ENCODE data around the gene UNC5A. TPM values are rescaled to one million over a fixed set of nuclear protein-coding genes. Genes with fewer than 3 reads are reported as not detected.

Gene UNC5A
- total RNA-seq, 1 donor from 2014 or later: 0.29 TPM

- no peak for DNase-seq (ENCODE audit: low spot score)
Observed at GRCh38 chr5:176844706-176845391, 34.5 kb downstream of the UNC5A start.

DNA sequence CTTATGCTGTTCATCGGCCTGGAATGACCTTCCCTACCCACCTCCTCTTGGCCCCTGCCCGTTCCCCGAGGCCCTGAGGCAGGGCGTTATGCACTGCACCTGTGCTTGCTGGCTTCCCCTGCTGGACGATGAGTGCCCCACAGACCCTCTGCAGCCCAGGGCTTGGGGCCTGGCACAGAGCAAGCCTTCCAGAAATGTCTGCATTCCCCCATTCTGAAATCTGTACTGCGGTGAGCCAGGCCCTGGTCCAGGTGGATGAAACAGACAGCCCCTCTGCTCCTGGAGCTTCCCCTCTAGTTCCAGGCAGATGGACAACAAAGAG, 35.0 kb downstream of the UNC5A start:
- no peak for DNase-seq (ENCODE audit: low spot score)

GRCh38 chr5:176846335-176847140, 36.2 kb downstream of the UNC5A start:
- no peak for DNase-seq (ENCODE audit: low spot score)

DNA sequence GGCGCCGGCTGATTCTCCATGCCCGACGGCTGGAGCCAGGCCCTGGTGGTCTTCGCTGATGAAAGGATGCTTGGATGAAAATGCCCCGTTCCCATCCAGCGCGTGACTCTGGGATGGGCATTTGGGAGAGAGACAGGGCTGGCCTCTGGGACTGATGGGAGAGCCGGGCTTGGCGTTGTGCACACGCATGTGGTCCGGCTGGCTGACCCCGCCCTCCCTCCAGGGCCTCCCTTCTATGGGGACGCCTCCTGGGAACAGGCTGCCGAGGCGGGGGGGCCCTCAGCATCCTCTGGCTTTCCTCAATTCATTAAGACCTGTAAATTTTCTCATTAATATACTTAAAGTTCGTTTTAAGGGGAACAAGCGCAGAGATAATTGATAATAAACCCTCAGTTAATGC, 36.8 kb downstream of the UNC5A start:
- no peak for DNase-seq (ENCODE audit: low spot score)

DNA sequence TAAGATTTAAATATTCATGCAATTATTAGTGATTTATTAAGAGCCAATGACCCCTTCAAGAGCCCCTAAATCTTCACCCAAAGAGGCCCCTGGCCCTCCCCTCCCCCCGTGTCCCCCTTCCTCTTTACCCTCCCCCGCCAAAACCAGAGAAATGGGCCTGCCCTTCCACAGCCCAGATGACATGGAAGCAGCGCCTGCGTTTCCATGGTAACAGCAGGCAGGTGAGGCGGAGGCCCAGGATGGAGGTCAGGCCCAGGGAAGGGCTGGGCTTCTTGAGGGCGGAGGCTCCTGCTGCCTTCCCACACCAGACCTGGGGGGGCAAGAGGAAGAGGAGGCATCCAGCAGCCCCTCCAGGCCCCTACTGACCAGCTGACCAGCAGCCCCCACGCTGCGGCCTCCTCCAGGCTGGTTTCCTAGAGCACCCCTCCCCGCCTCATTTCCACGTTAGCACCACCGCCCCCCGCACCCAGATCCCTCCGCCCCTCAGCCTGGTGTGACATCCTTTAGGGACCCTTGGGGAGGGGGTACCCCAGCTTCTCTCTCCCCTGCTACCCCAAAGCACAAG, 37.4 kb downstream of the UNC5A start:
- no peak for DNase-seq (ENCODE audit: low spot score)

GRCh38 chr5:176848651-176849050, 38.3 kb downstream of the UNC5A start:
- DNase-seq (ENCODE audit: low spot score): no peak

- no peak for DNase-seq (ENCODE audit: low spot score)
Observed at GRCh38 chr5:176849611-176850227, 39.4 kb downstream of the UNC5A start.

- DNase-seq (ENCODE audit: low spot score): no peak
Observed at GRCh38 chr5:176850371-176851245, 40.2 kb downstream of the UNC5A start.

DNA sequence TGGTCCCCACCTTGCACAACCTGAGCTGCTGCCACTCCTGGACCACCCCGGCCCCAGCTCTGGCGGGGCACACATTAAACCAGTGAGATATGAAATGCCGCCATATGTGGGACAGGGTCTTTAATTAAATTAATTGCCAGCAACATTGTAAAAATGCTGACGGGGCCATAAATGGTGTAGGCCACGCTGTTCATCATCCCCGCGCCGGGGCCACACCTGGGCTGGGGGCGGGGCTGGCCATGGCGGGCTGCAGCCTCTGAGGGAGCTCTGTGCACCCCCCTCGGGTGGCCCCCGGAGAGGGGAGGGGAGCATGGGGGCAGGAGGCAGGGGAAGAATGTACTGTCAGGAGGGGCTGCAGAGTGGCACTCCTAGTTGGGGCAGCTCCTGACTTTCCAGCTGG, 41.0 kb downstream of the UNC5A start:
- no peak for DNase-seq (ENCODE audit: low spot score)

DNA sequence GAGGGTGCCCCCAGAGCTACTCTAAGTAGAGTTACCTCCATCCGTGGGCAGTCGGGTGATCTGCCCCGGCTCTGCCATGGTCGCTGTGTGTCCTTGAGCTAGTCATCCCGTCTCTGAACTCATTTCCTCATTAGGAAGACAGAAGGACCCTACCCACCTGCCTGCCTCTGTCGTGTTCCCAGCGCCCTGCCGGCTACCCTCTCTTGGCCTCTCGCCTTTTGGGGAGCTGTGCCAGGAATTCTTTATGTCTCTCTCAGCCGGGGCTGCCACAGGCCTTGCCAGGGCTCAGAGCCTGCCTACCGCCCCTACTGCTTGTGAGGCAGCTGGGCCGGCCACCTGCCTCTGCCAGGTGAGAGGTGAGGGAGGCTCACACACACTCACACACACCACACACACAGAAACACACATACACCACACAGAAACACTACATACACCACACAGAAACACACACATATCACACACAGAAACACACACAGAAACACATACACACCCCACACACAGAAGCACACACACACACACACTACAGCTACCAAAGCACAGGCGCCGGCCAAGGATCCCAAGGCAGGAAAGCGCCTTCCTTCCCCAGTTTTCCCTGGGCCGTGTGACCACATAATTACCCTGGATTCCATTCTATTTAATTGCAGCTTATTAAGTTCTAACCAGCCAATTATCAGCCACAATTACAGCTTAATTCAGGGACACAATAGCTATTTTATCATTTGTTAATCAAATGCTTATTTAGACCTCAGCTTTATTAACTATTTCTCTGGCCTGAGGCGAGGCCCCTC, 41.7 kb downstream of the UNC5A start:
- no peak for DNase-seq (ENCODE audit: low spot score)

- no peak for DNase-seq (ENCODE audit: low spot score)
Observed at GRCh38 chr5:176853151-176853778, 42.9 kb downstream of the UNC5A start.

DNA sequence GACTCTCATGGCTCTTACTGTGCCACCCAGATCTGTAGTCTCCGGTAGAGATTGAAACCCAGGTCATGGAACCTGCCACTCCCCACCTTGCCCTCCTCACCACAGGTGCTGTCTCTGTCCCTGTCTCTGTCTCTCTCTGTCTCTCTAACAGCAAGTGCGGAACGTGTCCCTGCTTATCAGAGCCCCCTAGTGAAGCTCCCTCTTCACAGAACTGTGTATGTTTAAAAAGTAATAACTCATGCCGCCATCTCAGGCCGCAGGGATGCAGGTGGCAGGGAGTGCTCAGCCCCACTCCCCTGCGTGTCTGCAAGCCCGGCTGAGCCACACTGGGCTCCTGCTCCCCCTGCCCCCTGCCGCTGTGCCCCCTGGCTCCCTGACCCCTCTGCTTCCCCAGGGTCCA, 43.8 kb downstream of the UNC5A start:
- no peak for DNase-seq (ENCODE audit: low spot score)

DNA sequence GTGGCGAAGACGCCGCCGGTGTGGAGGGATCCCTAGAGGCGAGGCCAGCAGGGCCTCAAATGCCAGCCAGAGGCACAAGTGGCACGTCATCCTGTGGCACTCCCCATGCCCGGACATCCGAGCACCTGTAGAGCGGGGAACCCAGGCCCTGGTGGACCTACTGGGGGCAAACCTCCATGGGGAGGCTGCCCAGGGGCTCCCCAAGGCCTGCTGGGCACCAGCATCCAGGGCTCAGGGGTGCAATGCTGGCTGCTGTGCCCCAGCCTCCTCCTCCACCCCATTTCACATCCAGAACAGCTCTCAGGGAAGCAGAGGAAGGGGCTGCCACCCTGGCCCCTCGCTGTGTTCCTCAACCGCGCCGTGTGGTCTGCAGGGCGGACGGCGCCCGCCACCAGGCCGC, 45.2 kb downstream of the UNC5A start:
- DNase-seq (ENCODE audit: low spot score): no peak

GRCh38 chr5:176856746-176857145, 46.4 kb downstream of the UNC5A start:
- DNase-seq (ENCODE audit: low spot score): no peak

DNA sequence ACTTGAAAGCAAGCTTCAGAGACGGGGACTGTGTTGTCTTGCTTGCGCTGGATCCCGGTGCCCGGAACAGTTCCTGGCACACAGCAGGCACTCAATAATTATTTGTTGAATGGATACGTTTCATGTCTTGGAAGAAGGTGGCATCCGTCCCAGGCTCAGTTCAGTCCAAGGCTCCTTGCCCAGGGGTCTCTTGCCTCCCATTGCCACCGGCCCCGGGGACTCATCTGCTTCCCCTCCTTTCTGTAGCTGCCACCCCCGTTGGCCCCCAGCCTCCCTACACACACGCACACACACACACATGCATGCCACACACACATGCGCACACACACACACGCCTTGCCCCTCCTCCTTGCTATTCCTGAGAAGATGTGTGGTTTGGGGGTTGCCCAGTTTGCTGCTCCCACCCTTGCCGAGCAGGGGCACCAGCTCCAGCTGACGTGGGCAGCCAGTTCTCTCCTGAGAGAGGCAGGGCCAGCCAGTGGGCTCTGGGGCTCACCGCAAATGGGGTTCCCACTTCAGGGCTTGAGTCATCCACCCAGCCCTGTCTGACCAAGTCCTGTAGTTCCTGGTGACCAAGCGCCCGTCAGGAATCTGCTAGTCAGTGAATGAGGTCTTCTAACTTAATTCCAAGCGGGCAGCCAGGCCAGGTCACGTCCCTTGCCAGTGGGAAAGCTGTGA, 47.0 kb downstream of the UNC5A start:
- DNase-seq (ENCODE audit: low spot score): no peak

DNA sequence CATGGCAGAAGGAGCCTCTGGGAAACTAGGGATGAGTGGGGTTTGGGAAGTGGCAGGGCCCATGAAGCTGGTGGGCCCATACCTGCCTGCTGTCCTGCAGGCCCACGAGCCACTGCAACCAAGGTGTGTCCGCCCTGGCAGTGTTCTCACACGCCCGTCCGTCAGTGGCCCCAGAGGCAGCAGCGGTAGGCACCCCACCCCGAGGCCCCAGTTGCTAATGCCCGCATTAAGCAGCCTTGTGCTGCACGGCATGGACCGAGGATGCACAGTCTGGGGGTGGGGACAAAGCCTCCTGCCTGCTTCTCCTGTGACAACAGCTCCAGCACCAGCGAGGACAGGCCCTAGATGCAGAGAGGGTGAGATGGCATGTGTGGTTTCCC, 47.5 kb downstream of the UNC5A start:
- DNase-seq (ENCODE audit: low spot score): no peak

DNA sequence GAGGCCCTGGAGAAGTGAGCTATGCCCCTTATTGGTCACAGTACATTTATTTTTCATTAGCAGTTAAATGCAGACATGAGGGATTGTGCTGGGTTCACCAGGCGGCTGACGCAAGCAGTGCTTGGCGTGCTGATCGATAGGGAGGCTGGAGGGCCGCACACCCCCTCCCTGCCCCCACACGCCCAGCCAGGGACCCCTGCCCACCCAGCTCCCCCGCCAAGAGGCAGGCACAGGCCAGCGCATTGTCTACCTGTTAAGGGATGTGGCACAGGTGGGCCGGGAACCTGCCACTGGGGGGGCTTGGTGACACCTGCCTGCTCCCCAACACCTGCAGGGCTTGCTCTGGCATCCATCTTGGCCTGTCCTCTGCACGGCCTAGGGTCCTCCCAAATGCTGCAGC, 49.6 kb downstream of the UNC5A start:
- DNase-seq (ENCODE audit: low spot score): no peak

- DNase-seq (ENCODE audit: low spot score): no peak
Observed at GRCh38 chr5:176860381-176860780, 50.0 kb downstream of the UNC5A start.

DNA sequence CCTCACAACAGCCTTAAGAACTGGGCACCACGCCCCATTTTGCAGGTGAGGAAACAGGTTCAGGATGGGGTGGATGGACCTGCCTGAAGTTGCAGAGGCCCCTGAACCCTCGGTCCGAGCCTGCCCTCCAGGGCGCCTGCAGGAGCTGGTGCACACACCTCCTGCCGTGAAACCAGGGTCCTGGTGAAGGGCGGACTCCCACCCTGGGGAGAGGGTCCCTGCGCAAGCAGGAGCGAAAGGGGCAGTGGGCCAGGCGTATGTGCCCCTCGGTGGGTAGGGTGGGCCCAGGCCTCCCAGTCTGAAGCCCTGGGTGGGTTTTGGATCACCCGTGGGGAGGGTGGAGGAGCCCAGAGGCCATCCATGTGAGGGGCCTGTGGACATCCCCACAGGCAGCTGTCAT, 50.9 kb downstream of the UNC5A start:
- DNase-seq (ENCODE audit: low spot score): no peak

Data from mesenteric fat pad (tissue), 1 donor.